Liver (tissue), 9 donors: ENCODE measurements around the gene MFSD11. TPM values are rescaled to one million over a fixed set of nuclear protein-coding genes. Genes with fewer than 3 reads are reported as not detected.

Experiments
- DNase-seq: peaks from one replicate; pipeline ENCODE4 v3.0.0-alpha.2; 2017; ENCODE audit warnings: low spot score
- H3K27ac ChIP-seq, 2 donors: one replicate each; pipeline ENCODE4 v1.7.0; 2013; ENCODE audit warnings: inconsistent platforms in 2 of 2, low read length in 2 of 2, control low read depth in 1 of 2, low read depth in 1 of 2, mild to moderate bottlenecking in 1 of 2
- H3K27me3 ChIP-seq, 4 donors: one replicate each; pipeline versions ENCODE4 v1.6.1 to v1.7.0; 2013; ENCODE audit warnings: low read length in 3 of 4, inconsistent platforms in 1 of 4, mild to moderate bottlenecking in 1 of 4, moderate library complexity in 1 of 4; ENCODE audit not compliant: control insufficient read depth in 4 of 4, insufficient read depth in 4 of 4
- H3K36me3 ChIP-seq, 4 donors: one replicate each; pipeline versions ENCODE4 v1.6.1 to v1.7.0; 2013; ENCODE audit warnings: low read length in 3 of 4, mild to moderate bottlenecking in 3 of 4, low read depth in 1 of 4, moderate library complexity in 1 of 4; ENCODE audit not compliant: control insufficient read depth in 4 of 4, insufficient read depth in 3 of 4
- H3K4me1 ChIP-seq, 4 donors: one replicate each; pipeline versions ENCODE4 v1.6.1 to v1.7.0; 2013; ENCODE audit warnings: low read length in 3 of 4, mild to moderate bottlenecking in 3 of 4, moderate library complexity in 1 of 4; ENCODE audit not compliant: control insufficient read depth in 4 of 4, insufficient read depth in 4 of 4
- H3K4me3 ChIP-seq, 3 donors: one replicate each; pipeline versions ENCODE4 v1.6.1 to v1.7.0; 2013; ENCODE audit warnings: low read length in 3 of 3, control low read depth in 1 of 3, low read depth in 1 of 3, mild to moderate bottlenecking in 1 of 3
- H3K9ac ChIP-seq, 2 donors: one replicate each; pipeline ENCODE4 v1.7.0; 2013; ENCODE audit warnings: low read length in 2 of 2, mild to moderate bottlenecking in 2 of 2, moderate library complexity in 2 of 2, control low read depth in 1 of 2, low read depth in 1 of 2
- H3K9me3 ChIP-seq, 4 donors: one replicate each; pipeline versions ENCODE4 v1.6.1 to v1.7.0; 2013; ENCODE audit warnings: low read length in 3 of 4; ENCODE audit not compliant: control insufficient read depth in 4 of 4
- ATF3 ChIP-seq: IDR thresholded peaks from 2 replicates; pipeline ENCODE4 v1.6.1; 2016; ENCODE audit warnings: antibody characterized with exemption
- EGR1 ChIP-seq, 2 donors: IDR thresholded peaks; 2 replicates each; pipeline ENCODE4 v1.6.1; 2016 to 2018; ENCODE audit warnings: antibody characterized with exemption in 2 of 2, low read depth in 2 of 2
- FOXA1 ChIP-seq: IDR thresholded peaks from 2 replicates; pipeline ENCODE4 v1.6.1; 2016; ENCODE audit warnings: antibody characterized with exemption
- FOXA2 ChIP-seq: IDR thresholded peaks from 2 replicates; pipeline ENCODE4 v1.6.1; 2016; ENCODE audit warnings: antibody characterized with exemption
- GABPA ChIP-seq, 2 donors: IDR thresholded peaks in 1 of 2; conservative IDR thresholded peaks in 1 of 2; 2 replicates each; pipeline ENCODE4 v1.6.1; 2016; ENCODE audit warnings: antibody characterized with exemption in 2 of 2, mild to moderate bottlenecking in 1 of 2, moderate library complexity in 1 of 2
- HNF4A ChIP-seq, 2 donors: conservative IDR thresholded peaks; 2 replicates each; pipeline ENCODE4 v1.6.1; 2016; ENCODE audit warnings: antibody characterized with exemption in 2 of 2, mild to moderate bottlenecking in 2 of 2
- HNF4G ChIP-seq: IDR thresholded peaks from 2 replicates; pipeline ENCODE4 v1.6.1; 2016; ENCODE audit warnings: antibody characterized with exemption
- JUND ChIP-seq, 2 donors: IDR thresholded peaks; 2 replicates each; pipeline ENCODE4 v1.6.1; 2016; ENCODE audit warnings: antibody characterized with exemption in 2 of 2
- MAX ChIP-seq: IDR thresholded peaks from 2 replicates; pipeline ENCODE4 v1.6.1; 2016; ENCODE audit warnings: antibody characterized with exemption
- NR2F2 ChIP-seq: IDR thresholded peaks from 2 replicates; pipeline ENCODE4 v1.6.1; 2016; ENCODE audit warnings: antibody characterized with exemption
- RAD21 ChIP-seq, 2 donors: IDR thresholded peaks; 2 replicates each; pipeline ENCODE4 v1.6.1; 2016; ENCODE audit warnings: antibody characterized with exemption in 2 of 2, mild to moderate bottlenecking in 2 of 2
- REST ChIP-seq: IDR thresholded peaks from 2 replicates; pipeline ENCODE4 v1.6.1; 2016; ENCODE audit warnings: antibody characterized with exemption, mild to moderate bottlenecking
- RXRA ChIP-seq, 2 donors: IDR thresholded peaks; 2 replicates each; pipeline ENCODE4 v1.6.1; 2017 to 2018; ENCODE audit warnings: antibody characterized with exemption in 2 of 2, mild to moderate bottlenecking in 1 of 2
- SP1 ChIP-seq: IDR thresholded peaks from 2 replicates; pipeline ENCODE4 v1.6.1; 2018; ENCODE audit warnings: antibody characterized with exemption, mild to moderate bottlenecking
- TAF1 ChIP-seq: conservative IDR thresholded peaks from 2 replicates; pipeline ENCODE4 v1.6.1; 2016; ENCODE audit warnings: antibody characterized with exemption, mild to moderate bottlenecking
- YY1 ChIP-seq: IDR thresholded peaks from 2 replicates; pipeline ENCODE4 v1.6.1; 2016; ENCODE audit warnings: antibody characterized with exemption, mild to moderate bottlenecking
- ZBTB33 ChIP-seq: IDR thresholded peaks from 2 replicates; pipeline ENCODE4 v1.6.1; 2016; ENCODE audit warnings: antibody characterized with exemption
- WGBS: extraction: QIAGEN DNeasy Blood & Tissue Kit; methylation state at CpG from one replicate; pipeline ENCODE4 v1.1.7; 2013; 5-methylcytosine and 5-hydroxymethylcytosine counted together
- polyA plus RNA-seq, 2 donors: library from polyadenylated mRNA; stranded (reverse) in 1 of 2; unstranded in 1 of 2; fragments of 200-250 nt in 1 of 2; fragments of >200 nt in 1 of 2; fragmentation: Nextera tagmentation in 1 of 2; extraction: Ambion mirVana in 1 of 2; gene quantifications; one replicate each; pipeline versions ENCODE4 v1.2.1 to v1.2.3, GENCODE V29; 2013 to 2015
- total RNA-seq, 2 donors: library from RNA; depleted of rRNA; stranded (reverse); fragments of >200 nt; gene quantifications; one replicate each; pipeline ENCODE4 v1.2.3, GENCODE V29; 2014
- TF ChIP-seq, protein P1 (sequence below): fragments of 150-350 bp; IDR thresholded peaks from 2 replicates; pipeline ENCODE4 v1.5.1; 2017; ENCODE audit warnings: improper control_type of control experiment, low read depth, low read length; ENCODE audit not compliant: missing input control
- donor health status: healthy.
- donor health status: healthy.
- donor health status: healthy.
- donor health status: healthy.
- donor health status: healthy.

Gene MFSD11
- total and polyA plus RNA-seq, 4 donors: 8.6 to 26.9 (median 17.5) TPM

DNA sequence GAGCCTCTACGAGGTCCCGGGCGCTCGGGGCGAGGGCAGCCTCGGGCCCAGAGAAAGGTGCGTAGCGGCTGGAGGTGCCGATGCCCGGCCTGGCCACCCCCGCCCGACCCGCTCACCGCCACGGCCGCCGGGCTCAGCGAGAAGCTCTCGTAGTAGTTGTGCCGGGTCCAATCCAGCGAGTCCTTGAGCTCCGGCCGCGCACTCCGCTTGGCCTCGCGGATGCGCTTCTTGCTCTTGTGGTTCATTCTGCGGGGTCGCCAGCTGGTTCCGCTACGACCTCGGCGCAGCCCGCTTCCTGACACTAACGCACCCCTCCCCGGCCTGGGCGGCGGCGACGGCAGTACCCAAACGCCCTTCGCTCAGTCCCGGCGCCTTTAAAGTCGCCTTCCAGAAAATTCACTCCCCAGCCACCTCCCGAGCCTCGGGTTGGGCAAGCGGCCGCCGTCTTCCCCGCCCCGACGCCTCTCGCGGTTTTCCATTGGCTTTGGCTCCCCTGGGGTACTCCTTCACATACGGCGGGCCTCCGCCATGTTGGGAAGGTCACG lies 11.6 kb upstream of the MFSD11 start, which contains the start of gene JMJD6 (continued):
- TF ChIP-seq REST: peak; percentile 78
- TF ChIP-seq TAF1: peak; percentile 75
- peak in 1 of 2 donors; percentile 59 for TF ChIP-seq EGR1 (IDR thresholded peaks at IDR 0.05; ENCODE audit: low read depth in 2 of 2)
- no peak for TF ChIP-seq RAD21 (IDR thresholded peaks at IDR 0.05)
- peak; percentile 41 for TF ChIP-seq MAX
- no peak for TF ChIP-seq GABPA (IDR thresholded peaks at IDR 0.05 in 1 of 2, conservative IDR thresholded peaks at IDR 0.05 in 1 of 2)
- TF ChIP-seq FOXA2: no peak
- no peak for TF ChIP-seq ATF3

- TF ChIP-seq TAF1: no peak
- no peak for TF ChIP-seq YY1
- TF ChIP-seq REST: peak; percentile 4
- TF ChIP-seq EGR1 (IDR thresholded peaks at IDR 0.05; ENCODE audit: low read depth in 2 of 2): no peak
- no peak for TF ChIP-seq ZBTB33
- peak; percentile 30 to 71 for TF ChIP-seq RXRA (IDR thresholded peaks at IDR 0.05)
- TF ChIP-seq RAD21 (IDR thresholded peaks at IDR 0.05): peak in 1 of 2 donors; percentile 31
- no peak for TF ChIP-seq NR2F2
- peak; percentile 29 to 76 for TF ChIP-seq GABPA (IDR thresholded peaks at IDR 0.05 in 1 of 2, conservative IDR thresholded peaks at IDR 0.05 in 1 of 2)
- TF ChIP-seq FOXA2: no peak
- TF ChIP-seq HNF4G: no peak
- TF ChIP-seq MAX: no peak
- TF ChIP-seq, protein P1, sequence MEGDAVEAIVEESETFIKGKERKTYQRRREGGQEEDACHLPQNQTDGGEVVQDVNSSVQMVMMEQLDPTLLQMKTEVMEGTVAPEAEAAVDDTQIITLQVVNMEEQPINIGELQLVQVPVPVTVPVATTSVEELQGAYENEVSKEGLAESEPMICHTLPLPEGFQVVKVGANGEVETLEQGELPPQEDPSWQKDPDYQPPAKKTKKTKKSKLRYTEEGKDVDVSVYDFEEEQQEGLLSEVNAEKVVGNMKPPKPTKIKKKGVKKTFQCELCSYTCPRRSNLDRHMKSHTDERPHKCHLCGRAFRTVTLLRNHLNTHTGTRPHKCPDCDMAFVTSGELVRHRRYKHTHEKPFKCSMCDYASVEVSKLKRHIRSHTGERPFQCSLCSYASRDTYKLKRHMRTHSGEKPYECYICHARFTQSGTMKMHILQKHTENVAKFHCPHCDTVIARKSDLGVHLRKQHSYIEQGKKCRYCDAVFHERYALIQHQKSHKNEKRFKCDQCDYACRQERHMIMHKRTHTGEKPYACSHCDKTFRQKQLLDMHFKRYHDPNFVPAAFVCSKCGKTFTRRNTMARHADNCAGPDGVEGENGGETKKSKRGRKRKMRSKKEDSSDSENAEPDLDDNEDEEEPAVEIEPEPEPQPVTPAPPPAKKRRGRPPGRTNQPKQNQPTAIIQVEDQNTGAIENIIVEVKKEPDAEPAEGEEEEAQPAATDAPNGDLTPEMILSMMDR: peak; percentile 36
- TF ChIP-seq ATF3: no peak
- no peak for TF ChIP-seq SP1
- no peak for TF ChIP-seq HNF4A (conservative IDR thresholded peaks at IDR 0.05)
- no peak for TF ChIP-seq FOXA1
- TF ChIP-seq JUND (IDR thresholded peaks at IDR 0.05): peak in 1 of 2 donors; percentile 2
- Histone ChIP-seq H3K9me3 (no peaks in the 10 kb centered on the region), H3K27ac (peak within 1 kb of the TSS; percentile 100), H3K27me3 (no peaks in the 10 kb centered on the region), H3K36me3 (peaks cover 11 to 21% (median 20%) of the 10 kb centered on the region in 4 donors), H3K4me3 (peak within 1 kb of the TSS; percentile 86 to 94 (median 93)), H3K9ac (peak within 1 kb of the TSS; percentile 90 to 96), H3K4me1 (peaks cover 12 to 25% (median 21%) of the 10 kb centered on the region in 4 donors)
- DNase-seq: peak; percentile 84
- 2% methylated on average over 71 of the region's 71 CpGs for whole genome bisulfite sequencing
These were observed 10.9 kb upstream of the MFSD11 start, which contains the start of gene METTL23 for GRCh38 chr17:76726776-76727718. Gene METTL23 (plus strand): TSS chr17:76726839. CDS start chr17:76729711, 2,872 bp downstream.
